Activated B cell treated with CpG ODN at 0.5 μM for 24 hours (primary cell): ENCODE measurements around the gene VAC14. TPM values are rescaled to one million over a fixed set of nuclear protein-coding genes. Genes with fewer than 3 reads are reported as not detected.

Source experiments
- ATAC-seq: fragments of 200-7000 bp; cut with Tn5 transposase; one replicate; pipeline ENCODE4 v1.10.0; 2021; ENCODE audit warnings: low read depth, mild to moderate bottlenecking, moderate library complexity
- CTCF ChIA-PET: fragments of 350-600 bp; sonication (Branson Sonifier 250); formaldehyde crosslinking; loops from one replicate; lab custom pipeline; 2021; ENCODE audit warnings: antibody characterized with exemption; lab: Charles Lee
- POLR2A ChIA-PET: fragments of 350-600 bp; sonication (Branson Sonifier 250); formaldehyde crosslinking; loops from one replicate; lab custom pipeline; 2021; ENCODE audit warnings: antibody characterized with exemption; lab: Charles Lee
- DNase-seq: peaks from one replicate; pipeline ENCODE4 v3.0.0; 2022
- H3K27ac Mint-ChIP-seq: one replicate; pipeline ENCODE4 v1.8.0; 2020; ENCODE audit warnings: mixed read lengths
- H3K27me3 Mint-ChIP-seq: one replicate; pipeline ENCODE4 v1.8.0; 2021; ENCODE audit warnings: mixed read lengths
- H3K36me3 Mint-ChIP-seq: one replicate; pipeline ENCODE4 v1.8.0; 2021; ENCODE audit warnings: low read depth, mixed read lengths
- H3K4me1 Mint-ChIP-seq: one replicate; pipeline ENCODE4 v1.8.0; 2021; ENCODE audit warnings: mixed read lengths
- H3K4me3 Mint-ChIP-seq: one replicate; pipeline ENCODE4 v1.8.0; 2020; ENCODE audit warnings: mild to moderate bottlenecking, mixed read lengths
- H3K9me3 Mint-ChIP-seq: one replicate; pipeline ENCODE4 v1.8.0; 2020; ENCODE audit warnings: mixed read lengths
- CTCF ChIP-seq: fragments of 200-600 bp; IDR thresholded peaks from one replicate; pipeline ENCODE4 v1.8.0; 2022; ENCODE audit warnings: antibody characterized with exemption, mild to moderate bottlenecking
- intact Hi-C: fragments of 100-400 bp; cut with micrococcal nuclease; formaldehyde crosslinking; loops from one replicate; pipeline ENCODE4 v1.15.1; 2024
- total RNA-seq: library from RNA; stranded (reverse); gene quantifications from 2 replicates; pipeline ENCODE4 v1.2.3, GENCODE V29; 2022

Gene VAC14
- total RNA-seq, 1 donor from 2014 or later, result 53.4 TPM

- Mint-ChIP-seq H3K4me1 (peaks cover 9% of the 10 kb centered on the region), H3K36me3 (peaks cover 13% of the 10 kb centered on the region), H3K27ac (no peak overlapping the region), H3K27me3 (peaks cover 4% of the 10 kb centered on the region), H3K9me3 (no peaks in the 10 kb centered on the region), H3K4me3 (no peak overlapping the region)
- intact Hi-C loops, result no loop called here
- DNase-seq (no peak), ATAC-seq (no peak)
- ChIA-PET CTCF (no interaction called here), POLR2A (no interaction called here)
- no peak for TF ChIP-seq CTCF
Measured at GRCh38 chr16:70688246-70688742, 112.7 kb downstream of the VAC14 start.

GRCh38 chr16:70687671-70688245 lies 113.2 kb downstream of the VAC14 start:
- no peaks in the 10 kb centered on the region for H3K9me3 Mint-ChIP-seq
- no peak overlapping the region for H3K27ac Mint-ChIP-seq
- ATAC-seq (no peak), DNase-seq (no peak)
- H3K36me3 Mint-ChIP-seq, result peaks cover 10% of the 10 kb centered on the region
- intact Hi-C loops, result no loop called here
- peaks cover 9% of the 10 kb centered on the region for H3K4me1 Mint-ChIP-seq
- POLR2A ChIA-PET, result no interaction called here
- no peak for TF ChIP-seq CTCF
- H3K4me3 Mint-ChIP-seq, result no peak overlapping the region
- peaks cover 4% of the 10 kb centered on the region for H3K27me3 Mint-ChIP-seq
- CTCF ChIA-PET, result no interaction called here

GRCh38 chr16:70687102-70687511 lies 113.9 kb downstream of the VAC14 start:
- ATAC-seq, result no peak
- DNase-seq, result no peak
- ChIA-PET POLR2A (no interaction called here), CTCF (no interaction called here)
- no peak for TF ChIP-seq CTCF
- intact Hi-C loops, result no loop called here
- H3K27ac Mint-ChIP-seq, result no peak overlapping the region
- peak overlapping the region; percentile 46 for H3K4me3 Mint-ChIP-seq
- peaks cover 9% of the 10 kb centered on the region for H3K4me1 Mint-ChIP-seq
- H3K9me3 Mint-ChIP-seq, result no peaks in the 10 kb centered on the region
- peaks cover 4% of the 10 kb centered on the region for H3K27me3 Mint-ChIP-seq
- H3K36me3 Mint-ChIP-seq, result peaks cover 10% of the 10 kb centered on the region

GRCh38 chr16:70686376-70687101 lies 114.4 kb downstream of the VAC14 start:
- Mint-ChIP-seq H3K36me3 (peaks cover 10% of the 10 kb centered on the region), H3K27ac (no peak overlapping the region), H3K4me3 (peak overlapping the region; percentile 56), H3K9me3 (no peaks in the 10 kb centered on the region), H3K27me3 (peaks cover 4% of the 10 kb centered on the region), H3K4me1 (peaks cover 9% of the 10 kb centered on the region)
- no peak for ATAC-seq
- ChIA-PET POLR2A (no interaction called here), CTCF (no interaction called here)
- DNase-seq, result no peak
- no peak for TF ChIP-seq CTCF
- intact Hi-C loops, result no loop called here

GRCh38 chr16:70685938-70686375 lies 115.0 kb downstream of the VAC14 start, which contains the start of gene MTSS2:
Gene MTSS2, minus strand, starts transcription at chr16:70686053. Its CDS starts 262 bp downstream, at chr16:70685791.
- CTCF ChIA-PET, result no interaction called here
- Mint-ChIP-seq H3K4me1 (peaks cover 9% of the 10 kb centered on the region), H3K27ac (no peak within 1 kb of the TSS)

More at GRCh38 chr16:70685938-70686375, 115.0 kb downstream of the VAC14 start, which contains the start of gene MTSS2:
- intact Hi-C loops, result no loop called here
- no peak for DNase-seq
- H3K4me3 Mint-ChIP-seq, result peak within 1 kb of the TSS; percentile 56
- peaks cover 4% of the 10 kb centered on the region for H3K27me3 Mint-ChIP-seq
- POLR2A ChIA-PET, result no interaction called here
- no peaks in the 10 kb centered on the region for H3K9me3 Mint-ChIP-seq
- H3K36me3 Mint-ChIP-seq, result peaks cover 10% of the 10 kb centered on the region
- no peak for TF ChIP-seq CTCF
- no peak for ATAC-seq
